K562 (cell line): ENCODE measurements around the gene ZKSCAN3. TPM values are rescaled to one million over a fixed set of nuclear protein-coding genes. Genes with fewer than 3 reads are reported as not detected.

Experiments
- BRD9 ChIP-seq: fragments of 450-650 bp; IDR thresholded peaks from 2 replicates; pipeline ENCODE4 v1.6.1; 2018; ENCODE audit warnings: low read depth; ENCODE audit not compliant: partially characterized antibody
- DNMT1 ChIP-seq: fragments of 450-650 bp; IDR thresholded peaks from 2 replicates; pipeline ENCODE4 v1.6.1; 2016; ENCODE audit warnings: antibody characterized with exemption, mild to moderate bottlenecking
- DPF2 ChIP-seq: fragments of 450-650 bp; IDR thresholded peaks from 2 replicates; pipeline ENCODE4 v1.6.1; 2016
- E2F3 ChIP-seq: fragments of 250-450 bp; sonication (Bioruptor Pico); IDR thresholded peaks from 2 replicates; pipeline ENCODE4 v1.4.0; 2020; ENCODE audit warnings: mild to moderate bottlenecking
- ETS1 ChIP-seq: conservative IDR thresholded peaks from 2 replicates; pipeline ENCODE4 v1.6.1; 2011; ENCODE audit warnings: low read depth, mild to moderate bottlenecking, low read length; ENCODE audit not compliant: control insufficient read depth
- FOXM1 ChIP-seq, 2 experiments: fragments of 450-650 bp in 1 of 2; sonication (generic) in 1 of 2; formaldehyde crosslinking in 1 of 2; IDR thresholded peaks; 2 replicates each; pipeline versions ENCODE4 v1.6.1 to v1.9.0; 2017 to 2022; ENCODE audit warnings: low read depth in 2 of 2, mild to moderate bottlenecking in 2 of 2, missing genetic modification reagents in 1 of 2, moderate library complexity in 1 of 2
- KAT7 ChIP-seq: sonication (generic); formaldehyde crosslinking; IDR thresholded peaks from 2 replicates; pipeline ENCODE4 v1.8.0; 2022; ENCODE audit warnings: missing genetic modification reagents, mild to moderate bottlenecking, borderline replicate concordance
- KLF1 ChIP-seq: fragments of 450-650 bp; IDR thresholded peaks from 2 replicates; pipeline ENCODE4 v1.6.1; 2016; ENCODE audit warnings: missing genetic modification characterization, missing compliant biosample characterization
- MAFK ChIP-seq: IDR thresholded peaks from 2 replicates; pipeline ENCODE4 v1.6.1; 2011; ENCODE audit warnings: low read length, improper control_type of control experiment
- MCM5 ChIP-seq: fragments of 450-650 bp; IDR thresholded peaks from 2 replicates; pipeline ENCODE4 v1.6.1; 2016; ENCODE audit warnings: low read depth
- MCM7 ChIP-seq, 2 experiments: fragments of 450-650 bp; IDR thresholded peaks; 2 replicates each; pipeline ENCODE4 v1.6.1; 2016 to 2018
- NCOA1 ChIP-seq: fragments of 450-650 bp; IDR thresholded peaks from 2 replicates; pipeline ENCODE4 v1.6.1; 2016; ENCODE audit warnings: low read depth
- NFE2L1 ChIP-seq: fragments of 450-650 bp; IDR thresholded peaks from 2 replicates; pipeline ENCODE4 v1.6.1; 2016; ENCODE audit warnings: missing genetic modification characterization, low read depth, mild to moderate bottlenecking, missing compliant biosample characterization, moderate library complexity, borderline replicate concordance
- NR3C1 ChIP-seq: sonication (generic); formaldehyde crosslinking; IDR thresholded peaks from 2 replicates; pipeline ENCODE4 v1.8.1; 2022; ENCODE audit warnings: missing genetic modification reagents
- PCBP2 ChIP-seq: fragments of 200-400 bp; formaldehyde crosslinking; IDR thresholded peaks from 2 replicates; pipeline ENCODE4 v1.6.1; 2018; ENCODE audit warnings: low read length, low read depth, mild to moderate bottlenecking, moderate library complexity; ENCODE audit not compliant: poor library complexity, severe bottlenecking
- RAD21 ChIP-seq, 2 experiments: fragments of 250-450 bp in 1 of 2; fragments of 450-650 bp in 1 of 2; sonication (Bioruptor Pico) in 1 of 2; formaldehyde crosslinking in 1 of 2; IDR thresholded peaks in 1 of 2; conservative IDR thresholded peaks in 1 of 2; 2 replicates each; pipeline versions ENCODE4 v1.4.0 to v1.8.0; 2020 to 2022; ENCODE audit warnings: mild to moderate bottlenecking in 2 of 2, moderate library complexity in 1 of 2
- SPI1 ChIP-seq: IDR thresholded peaks from 2 replicates; pipeline ENCODE4 v1.6.1; 2011; ENCODE audit warnings: low read depth, low read length, control low read depth, borderline replicate concordance
- VEZF1 ChIP-seq: fragments of 200-800 bp; sonication (Bioruptor generic); IDR thresholded peaks from 2 replicates; pipeline ENCODE4 v1.6.1; 2017; ENCODE audit warnings: missing genetic modification characterization, missing compliant biosample characterization
- ZBTB33 ChIP-seq: sonication (generic); formaldehyde crosslinking; IDR thresholded peaks from 2 replicates; pipeline ENCODE4 v1.8.1; 2023; ENCODE audit warnings: mild to moderate bottlenecking, missing genetic modification reagents
- ZC3H8 ChIP-seq: fragments of 450-650 bp; IDR thresholded peaks from 2 replicates; pipeline ENCODE4 v1.6.1; 2017
- ZNF384 ChIP-seq: IDR thresholded peaks from 2 replicates; pipeline ENCODE4 v1.6.1; 2012; ENCODE audit warnings: low read depth, low read length, improper control_type of control experiment
- polyA plus RNA-seq, 8 experiments: library from polyadenylated mRNA; depleted of rRNA in 4 of 8; stranded (reverse) in 5 of 8; unstranded in 3 of 8; fragments of >200 nt; fragmentation: Nextera tagmentation in 2 of 8; fragmentation: Illumina TruSeq in 1 of 8; extraction: Ambion mirVana in 2 of 8; extraction: Trizol in 1 of 8; gene quantifications; 2 replicates each; pipeline versions ENCODE4 v1.2.1 to v1.2.3, GENCODE V29; 2011 to 2014; ENCODE audit warnings: inconsistent platforms in 1 of 8, missing spikeins in 1 of 8
- total RNA-seq, 7 experiments: library from RNA; depleted of rRNA in 6 of 7; stranded (reverse); fragments of >200 nt in 6 of 7; fragmentation: Illumina TruSeq in 2 of 7; extraction: Trizol in 2 of 7; gene quantifications; 2 replicates each; pipeline versions ENCODE4 v1.2.1 to v1.2.3, GENCODE V29; 2011 to 2021; ENCODE audit warnings: low replicate concordance in 1 of 7
- TF ChIP-seq, protein P1 (sequence below), 2 experiments: fragments of 450-650 bp; conservative IDR thresholded peaks; 2 replicates each; pipeline ENCODE4 v1.6.1; 2017; ENCODE audit warnings: mild to moderate bottlenecking in 2 of 2, moderate library complexity in 2 of 2
- TF ChIP-seq, protein P2 (sequence below): sonication (generic); formaldehyde crosslinking; IDR thresholded peaks from 2 replicates; pipeline ENCODE4 v1.9.0; 2022; ENCODE audit warnings: mild to moderate bottlenecking, missing genetic modification reagents

ZKSCAN3 gene
- total and polyA plus RNA-seq, 9 of the 15 experiments (the other 6 are each of a cell fraction or from before 2014, with no cell fraction given), result 3.0 to 12.4 (median 10.2) TPM

- TF ChIP-seq ZBTB33 (no peak), PCBP2 (peak; percentile 99), NFE2L1 (tag) (peak; percentile 5; the same call in 1 of the 2 replicates), FOXM1 (IDR thresholded peaks at IDR 0.05; ENCODE audit: low read depth) (no peak), FOXM1 (CRISPR knock-in tag; IDR thresholded peaks at IDR 0.05; ENCODE audit: low read depth) (no peak), SPI1 (no peak), DPF2 (peak; percentile 90), ZNF384 (no peak), DNMT1 (peak; percentile 98; the same call in 1 of the 2 replicates), BRD9 (peak; percentile 96), ZC3H8 (peak; percentile 91; the same call in 1 of the 2 replicates), MCM7 (IDR thresholded peaks at IDR 0.05) (peak in 1 of 2 experiments; percentile 94; a peak in 1 of 4 replicates), RAD21 (CRISPR knock-in tag; conservative IDR thresholded peaks at IDR 0.05 in 1 of 2, IDR thresholded peaks at IDR 0.05 in 1 of 2) (0 out of 4 replicates have a peak, but pooled peaks of 1 of the 2 experiments have one; percentile 1), E2F3 (CRISPR knock-in tag) (no peak), MCM5 (no peak), NR3C1 (no peak), VEZF1 (CRISPR knock-in tag) (no peak), MAFK (peak; percentile 40; the same call in 1 of the 2 replicates), ETS1 (no peak), KLF1 (tag) (no peak), NCOA1 (peak; percentile 63; the same call in 1 of the 2 replicates), KAT7 (CRISPR knock-in tag) (no peak)
- TF ChIP-seq, protein P1, sequence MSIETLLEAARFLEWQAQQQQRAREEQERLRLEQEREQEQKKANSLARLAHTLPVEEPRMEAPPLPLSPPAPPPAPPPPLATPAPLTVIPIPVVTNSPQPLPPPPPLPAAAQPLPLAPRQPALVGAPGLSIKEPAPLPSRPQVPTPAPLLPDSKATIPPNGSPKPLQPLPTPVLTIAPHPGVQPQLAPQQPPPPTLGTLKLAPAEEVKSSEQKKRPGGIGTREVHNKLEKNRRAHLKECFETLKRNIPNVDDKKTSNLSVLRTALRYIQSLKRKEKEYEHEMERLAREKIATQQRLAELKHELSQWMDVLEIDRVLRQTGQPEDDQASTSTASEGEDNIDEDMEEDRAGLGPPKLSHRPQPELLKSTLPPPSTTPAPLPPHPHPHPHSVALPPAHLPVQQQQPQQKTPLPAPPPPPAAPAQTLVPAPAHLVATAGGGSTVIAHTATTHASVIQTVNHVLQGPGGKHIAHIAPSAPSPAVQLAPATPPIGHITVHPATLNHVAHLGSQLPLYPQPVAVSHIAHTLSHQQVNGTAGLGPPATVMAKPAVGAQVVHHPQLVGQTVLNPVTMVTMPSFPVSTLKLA (conservative IDR thresholded peaks at IDR 0.05), result 0 out of 4 replicates have a peak, but pooled peaks of 1 of the 2 experiments have one; percentile 44
- TF ChIP-seq, protein P2, sequence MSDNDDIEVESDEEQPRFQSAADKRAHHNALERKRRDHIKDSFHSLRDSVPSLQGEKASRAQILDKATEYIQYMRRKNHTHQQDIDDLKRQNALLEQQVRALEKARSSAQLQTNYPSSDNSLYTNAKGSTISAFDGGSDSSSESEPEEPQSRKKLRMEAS (CRISPR knock-in tag), result no peak
Observed at GRCh38 chr6:28351493-28351925, 1.8 kb downstream of the ZKSCAN3 start (continued).
